GM21526 (cell line): ENCODE data around the gene SEC24C.
A peak's percentile ranks its signal among the peaks of the same experiment; 100 is the strongest.
"Not testable (repeated sequence)": the region's sequence is repeated elsewhere in the genome, so short reads cannot be mapped to it uniquely, and the experiment has no call there.

Experiments used
- ATAC-seq: cut with Tn5 transposase; IDR thresholded peaks from one replicate; pipeline ENCODE4 v1.9.1; 2021; ENCODE audit warnings: moderate library complexity; ENCODE audit not compliant: unreplicated experiment, low FRiP score

Gene SEC24C

DNA sequence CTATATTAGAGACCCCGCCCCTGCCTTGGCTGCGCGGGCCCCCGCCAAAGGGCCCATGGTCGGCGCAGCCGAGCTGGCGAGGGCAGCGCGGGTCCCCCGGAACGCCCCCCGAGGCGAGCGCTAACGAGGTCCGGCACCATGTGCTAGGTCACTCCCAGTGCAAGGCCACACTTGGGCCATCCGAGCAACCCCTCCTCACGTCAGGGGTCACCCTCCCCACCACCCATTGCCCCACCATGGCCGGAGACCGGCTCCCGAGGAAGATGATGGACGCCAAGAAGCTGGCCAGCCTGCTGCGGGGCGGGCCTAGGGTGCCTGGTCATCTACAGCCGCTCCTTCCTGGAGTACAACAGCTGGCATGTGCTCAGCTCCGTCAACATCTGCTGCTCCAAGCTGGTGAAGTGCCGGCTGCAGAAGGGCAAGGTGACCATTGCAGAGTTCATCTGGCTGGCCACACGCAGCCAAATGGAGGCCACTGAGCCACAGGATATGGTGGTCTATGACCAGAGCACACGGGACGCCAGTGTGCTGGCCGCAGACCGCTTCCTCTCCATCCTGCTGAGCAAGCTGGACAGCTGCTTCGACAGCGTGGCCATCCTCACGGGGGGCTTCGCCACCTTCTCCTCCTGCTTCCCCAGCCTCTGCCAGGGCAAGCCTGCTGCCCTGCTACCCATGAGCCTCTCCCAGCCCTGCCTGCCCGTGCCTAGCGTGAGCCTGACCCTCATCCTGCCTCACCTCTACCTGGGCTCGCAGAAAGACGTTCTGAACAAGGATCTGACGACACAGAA lies 12.4 kb upstream of the SEC24C start:
- no peak for ATAC-seq

DNA sequence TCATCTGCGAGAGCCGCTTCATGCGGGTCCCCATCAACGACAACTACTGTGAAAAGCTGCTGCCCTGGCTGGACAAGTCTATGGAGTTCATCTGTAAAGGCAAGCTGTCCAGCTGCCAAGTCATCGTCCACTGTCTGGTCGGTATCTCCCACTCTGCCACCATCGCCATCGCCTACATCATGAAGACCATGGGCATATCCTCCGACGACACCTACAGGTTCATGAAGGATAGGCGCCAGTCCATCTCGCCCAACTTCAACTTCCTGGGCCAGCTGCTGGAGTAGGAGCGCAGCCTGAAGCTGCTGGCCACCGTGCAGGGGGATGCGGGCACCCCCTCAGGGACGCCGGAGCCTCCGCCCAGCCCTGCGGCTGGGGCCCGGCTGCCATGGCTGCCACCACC lies 11.7 kb upstream of the SEC24C start:
- no peak for ATAC-seq

DNA sequence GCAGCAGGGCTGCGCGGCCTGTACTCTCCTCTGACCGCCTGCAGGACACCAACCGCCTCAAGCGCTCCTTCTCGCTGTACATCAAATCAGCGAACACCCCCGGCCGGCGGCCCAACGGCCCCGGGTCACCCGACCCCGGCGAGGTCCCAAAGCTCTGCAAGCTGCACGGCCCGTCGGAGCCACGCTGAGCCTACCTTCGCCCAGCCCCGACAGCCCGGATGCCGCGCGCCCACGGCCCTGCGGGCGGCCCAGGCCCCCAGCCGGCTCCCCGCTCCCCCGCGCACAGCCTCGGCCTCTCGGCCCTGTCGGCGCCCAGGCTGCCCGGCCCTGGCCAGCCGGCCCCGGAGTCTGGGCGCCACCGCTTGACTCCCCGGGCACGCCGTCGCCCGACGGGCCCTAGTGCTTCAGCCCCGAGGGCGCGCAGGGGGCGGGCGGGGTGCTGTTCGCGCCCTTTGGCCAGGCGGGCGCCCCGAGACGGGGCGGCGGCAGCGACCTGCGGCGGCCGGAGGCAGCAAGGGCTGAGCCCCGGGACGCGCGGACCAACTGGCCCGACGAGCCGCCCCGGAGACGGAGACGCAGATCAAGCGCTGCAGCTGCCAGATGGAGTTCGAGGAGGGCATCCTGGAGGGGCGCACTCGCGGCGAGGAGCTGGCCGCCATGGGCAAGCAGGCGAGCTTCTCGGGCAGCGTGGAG lies 11.1 kb upstream of the SEC24C start:
- no peak for ATAC-seq

DNA sequence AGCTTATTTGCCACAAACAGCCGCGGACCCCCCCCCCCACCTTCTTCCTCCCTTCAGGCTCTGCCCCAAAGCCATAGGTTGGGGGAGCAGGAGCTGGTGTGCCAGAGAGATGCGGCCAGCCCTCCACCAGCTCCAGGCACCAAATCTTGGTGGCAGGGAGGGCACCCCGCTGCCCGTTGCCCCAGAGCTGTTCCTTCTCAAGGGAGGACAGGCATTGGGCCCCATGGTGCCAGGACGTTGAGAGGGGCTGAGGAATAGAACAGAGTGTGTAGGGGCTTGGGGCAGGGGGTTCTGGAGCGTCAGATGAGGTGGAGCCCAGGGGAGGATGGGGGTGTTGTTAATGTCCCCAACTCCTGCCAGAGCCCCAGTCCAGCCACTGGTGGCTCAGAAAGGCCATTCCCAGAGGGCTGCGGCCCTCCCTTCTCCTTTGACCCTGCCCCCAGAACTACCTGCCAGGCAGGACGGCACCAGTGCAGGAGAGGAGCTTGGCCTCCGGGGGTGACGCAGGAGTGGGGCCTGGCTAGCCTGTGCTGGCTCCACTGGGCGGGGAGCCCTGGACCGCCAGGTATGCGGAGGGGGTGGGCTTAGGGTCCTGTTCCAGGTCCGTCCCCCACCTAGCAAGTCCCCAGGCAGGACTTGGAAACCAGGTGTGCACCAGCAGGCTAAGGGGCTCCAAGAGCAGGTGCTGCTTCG lies 10.0 kb upstream of the SEC24C start:
- ATAC-seq = no peak

DNA sequence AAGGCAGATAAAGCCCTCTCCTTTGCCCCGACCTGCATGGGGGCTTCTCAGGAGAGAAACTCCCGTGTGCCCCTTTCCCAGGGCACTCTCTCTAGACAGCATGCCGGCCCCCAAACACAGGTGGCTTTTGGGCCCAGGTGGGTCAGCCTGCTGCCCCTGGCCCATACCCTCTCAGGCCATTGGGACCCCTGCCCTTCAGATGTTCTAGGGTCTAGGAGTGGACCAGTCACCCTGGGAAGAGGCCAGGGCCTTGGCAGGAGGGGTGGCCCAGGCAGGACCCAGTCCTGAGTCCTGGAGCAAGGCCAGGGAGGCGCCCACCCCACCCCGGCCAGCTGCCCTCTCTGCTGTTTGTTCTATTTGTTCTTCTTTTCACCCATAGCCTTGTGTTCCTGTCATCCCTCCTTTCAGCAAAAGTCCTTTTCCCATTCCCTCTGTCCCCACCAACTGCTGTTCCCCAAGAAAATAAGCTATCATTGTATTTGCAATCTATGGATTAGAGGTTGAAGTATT lies 9.3 kb upstream of the SEC24C start:
- no peak for ATAC-seq

DNA sequence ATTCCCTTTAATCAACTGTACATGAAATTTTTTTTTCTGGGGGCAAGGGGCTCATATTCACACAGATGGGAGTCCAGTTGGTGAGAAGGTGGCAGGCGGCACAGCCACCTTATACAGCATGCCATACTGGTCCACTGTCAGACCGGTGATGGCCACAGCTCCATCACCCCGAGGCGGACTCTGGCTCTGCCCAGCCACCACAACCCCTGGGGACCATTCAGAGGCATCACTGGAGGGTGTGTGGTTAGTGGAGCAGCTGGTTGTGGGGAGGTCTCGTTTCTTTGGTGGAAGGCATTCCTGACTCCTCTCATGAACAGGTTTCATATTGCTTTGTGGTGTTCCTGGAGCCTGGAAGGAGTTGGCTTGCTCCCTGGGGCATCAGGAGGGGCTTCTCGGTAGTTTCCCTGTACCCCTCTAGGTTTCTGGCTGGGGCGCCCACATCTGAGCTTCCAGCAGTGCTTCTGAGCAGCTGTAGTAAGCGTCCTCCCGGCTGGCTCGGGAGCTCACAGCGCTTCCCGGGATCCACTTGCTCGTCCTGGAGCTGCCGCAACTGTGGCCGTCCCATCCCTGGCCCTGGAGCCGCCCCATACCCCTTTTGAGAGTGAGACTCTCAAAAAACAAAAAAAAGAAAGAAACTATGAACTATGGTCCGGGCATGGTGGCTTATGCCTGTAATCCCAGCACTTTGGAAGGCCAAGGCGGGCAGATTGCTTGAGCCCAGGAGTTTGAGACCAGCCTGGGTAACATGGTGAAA lies 3.5 kb upstream of the SEC24C start:
- ATAC-seq = not testable (repeated sequence)

DNA sequence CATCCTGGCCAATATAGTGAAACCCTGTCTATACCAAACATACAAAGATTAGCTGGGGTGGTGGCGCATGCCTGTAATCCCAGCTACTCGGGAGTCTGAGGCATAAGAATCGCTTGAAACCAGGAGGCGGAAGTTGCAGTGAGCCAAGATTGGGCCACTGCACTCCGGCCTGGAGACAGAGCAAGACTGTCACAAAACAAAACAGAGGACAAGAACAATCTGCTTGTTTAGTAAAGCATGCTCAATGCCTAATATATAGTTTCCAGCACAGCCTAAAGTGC lies 1.8 kb upstream of the SEC24C start:
- no peak for ATAC-seq

DNA sequence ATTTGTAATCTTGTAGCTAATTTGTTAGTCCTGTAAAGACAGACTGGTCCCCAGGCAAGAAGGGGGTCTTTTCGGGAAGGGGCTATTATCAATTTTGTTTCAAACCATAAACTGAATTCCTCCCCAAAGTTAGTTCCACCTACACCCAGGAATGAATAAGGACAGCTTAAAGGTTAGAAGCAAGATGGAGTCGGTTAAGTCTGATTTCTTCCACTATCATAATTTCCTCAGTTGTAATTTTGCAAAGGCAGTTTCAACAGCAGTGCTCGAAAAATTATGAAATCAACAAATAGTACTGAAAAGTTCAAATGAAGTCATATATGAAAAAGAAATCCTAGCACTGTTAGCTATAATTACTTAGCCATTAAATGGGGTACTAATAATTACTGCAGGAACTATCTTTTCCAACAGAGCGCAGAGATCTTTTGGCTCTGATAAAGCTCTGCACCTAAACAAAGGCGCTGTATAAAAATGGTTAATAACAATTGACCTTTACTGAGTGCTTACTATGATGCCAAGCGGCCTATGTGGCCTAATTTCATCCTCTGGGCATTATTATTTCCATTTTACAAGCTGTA lies 756 bp upstream of the SEC24C start:
- ATAC-seq = no peak

DNA sequence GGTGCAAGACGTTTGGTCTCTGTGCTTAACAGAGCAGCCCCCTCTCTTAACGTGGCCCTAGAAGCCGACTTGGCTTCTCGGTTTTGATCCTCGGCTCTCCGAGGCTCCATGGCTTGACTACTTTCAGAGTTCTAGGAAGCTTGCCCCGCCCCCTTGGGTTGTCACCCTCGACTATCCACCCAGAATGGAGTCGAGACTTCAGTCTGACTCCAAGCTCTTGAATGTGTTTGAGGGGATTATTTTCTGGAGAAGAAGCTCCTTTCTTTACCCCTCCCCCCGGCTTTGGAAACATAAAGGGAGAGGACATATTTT lies 448 bp downstream of the SEC24C start:
- ATAC-seq = peak; percentile 11

DNA sequence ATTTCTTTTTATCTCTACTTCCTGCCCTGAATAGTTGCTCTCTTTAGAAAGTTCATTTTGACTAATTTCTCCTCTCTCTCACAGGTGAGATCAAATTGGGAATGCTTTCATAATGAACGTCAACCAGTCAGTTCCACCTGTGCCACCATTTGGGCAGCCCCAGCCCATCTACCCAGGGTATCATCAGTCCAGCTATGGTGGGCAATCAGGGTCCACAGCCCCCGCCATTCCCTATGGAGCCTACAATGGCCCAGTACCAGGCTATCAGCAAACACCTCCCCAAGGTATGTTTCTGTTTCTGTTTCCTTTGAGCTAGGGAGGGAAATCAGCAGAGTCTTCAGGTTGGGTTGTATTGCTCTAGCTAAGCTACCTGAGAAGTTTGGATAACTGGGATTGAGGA lies 2.5 kb downstream of the SEC24C start:
- ATAC-seq = no peak

DNA sequence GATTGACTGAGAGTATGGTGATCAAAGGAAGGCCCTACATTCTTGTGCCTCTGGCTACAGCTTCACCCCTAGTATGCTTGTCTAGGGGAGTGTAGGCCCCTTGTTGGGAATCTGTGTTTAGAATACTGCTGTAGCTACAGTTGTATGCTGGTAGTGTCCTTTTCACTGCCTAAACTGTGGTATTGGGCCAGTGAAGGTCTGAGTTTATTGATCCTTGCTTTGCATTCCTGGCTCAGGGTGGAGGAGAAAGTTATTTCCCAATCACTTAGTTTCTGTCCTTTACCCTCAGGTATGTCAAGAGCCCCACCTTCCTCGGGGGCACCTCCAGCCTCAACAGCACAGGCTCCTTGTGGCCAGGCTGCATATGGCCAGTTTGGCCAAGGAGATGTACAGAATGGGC lies 6.6 kb downstream of the SEC24C start:
- no peak for ATAC-seq

DNA sequence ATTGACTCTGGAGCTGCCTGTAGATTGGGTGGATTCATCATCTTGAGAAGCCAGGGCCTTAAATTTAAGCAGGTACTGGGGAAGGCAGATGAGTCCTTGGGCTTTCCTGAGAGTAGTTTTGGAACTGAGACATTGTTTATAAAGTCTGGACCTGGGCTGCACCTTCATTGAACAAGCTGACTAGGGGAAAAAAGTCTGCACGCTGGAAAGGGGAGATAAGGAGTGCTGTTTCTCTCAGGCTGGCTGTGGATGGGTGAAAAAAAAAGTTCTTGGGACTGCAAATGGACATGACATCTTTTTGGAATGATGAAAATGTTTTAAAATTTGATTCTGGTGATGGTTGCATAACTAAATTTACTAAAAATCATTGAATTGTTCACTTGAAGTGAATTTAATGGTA lies 12.0 kb downstream of the SEC24C start:
- no peak for ATAC-seq

DNA sequence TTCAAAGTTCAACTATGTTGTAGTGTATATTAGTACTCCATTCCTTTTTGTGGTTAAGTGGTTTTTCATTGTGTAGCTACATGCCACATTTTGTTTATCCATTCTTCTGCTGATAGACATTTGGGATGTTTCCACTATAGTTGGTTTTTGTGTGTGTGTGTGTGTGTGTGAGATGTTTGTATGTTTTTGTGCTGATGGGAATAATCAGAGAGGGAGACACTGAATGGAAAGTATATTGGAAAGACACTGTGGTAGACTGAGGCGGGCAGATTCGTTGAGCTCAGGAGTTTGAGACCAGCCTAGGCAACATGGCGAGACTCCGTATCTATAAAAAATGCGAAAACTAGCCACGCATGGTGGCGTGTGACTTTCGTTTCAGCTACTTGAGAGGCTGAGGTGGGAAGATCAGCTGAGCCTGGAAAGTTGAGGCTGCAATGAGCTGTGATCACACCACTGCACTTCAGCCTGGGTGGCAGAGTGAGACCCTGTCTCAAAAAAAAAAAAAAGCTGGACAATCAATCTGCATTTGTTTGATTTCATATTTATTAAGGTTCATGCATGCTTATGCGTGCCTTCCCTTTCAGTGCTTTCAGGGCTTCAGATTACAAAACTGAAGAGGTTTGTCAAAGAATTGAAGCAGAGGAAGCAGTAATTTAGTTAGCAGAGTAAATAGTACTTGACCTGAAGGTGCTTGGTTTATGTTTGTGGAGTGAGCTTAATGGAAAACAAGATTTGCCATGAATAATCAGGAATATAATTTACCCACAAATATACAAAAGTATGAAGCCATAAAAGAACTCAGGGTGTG lies 14.7 kb downstream of the SEC24C start:
- ATAC-seq = no peak

DNA sequence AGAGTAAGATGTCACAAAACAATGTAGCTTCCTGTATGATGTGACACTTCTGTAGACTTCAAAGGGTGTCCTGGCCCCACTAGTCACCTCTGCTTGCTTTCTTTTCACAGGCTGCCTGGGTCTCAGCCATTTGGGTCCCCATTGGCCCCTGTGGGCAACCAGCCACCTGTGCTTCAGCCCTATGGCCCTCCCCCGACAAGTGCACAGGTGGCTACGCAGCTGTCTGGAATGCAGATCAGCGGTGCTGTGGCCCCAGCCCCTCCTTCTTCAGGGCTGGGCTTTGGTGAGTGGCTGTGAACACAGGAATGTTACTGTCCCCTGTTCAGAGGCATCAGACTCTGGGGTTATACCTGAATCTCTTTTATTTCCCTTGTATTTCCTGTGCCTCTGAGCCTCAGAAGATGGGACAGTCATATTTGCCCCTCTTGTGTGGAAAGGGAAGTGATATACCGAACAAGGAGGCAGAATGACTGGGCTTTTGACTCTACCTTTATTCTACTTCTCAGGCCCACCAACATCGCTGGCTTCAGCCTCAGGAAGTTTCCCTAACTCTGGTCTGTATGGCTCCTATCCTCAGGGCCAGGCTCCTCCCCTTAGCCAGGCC lies 15.4 kb downstream of the SEC24C start:
- peak; percentile 57 for ATAC-seq

DNA sequence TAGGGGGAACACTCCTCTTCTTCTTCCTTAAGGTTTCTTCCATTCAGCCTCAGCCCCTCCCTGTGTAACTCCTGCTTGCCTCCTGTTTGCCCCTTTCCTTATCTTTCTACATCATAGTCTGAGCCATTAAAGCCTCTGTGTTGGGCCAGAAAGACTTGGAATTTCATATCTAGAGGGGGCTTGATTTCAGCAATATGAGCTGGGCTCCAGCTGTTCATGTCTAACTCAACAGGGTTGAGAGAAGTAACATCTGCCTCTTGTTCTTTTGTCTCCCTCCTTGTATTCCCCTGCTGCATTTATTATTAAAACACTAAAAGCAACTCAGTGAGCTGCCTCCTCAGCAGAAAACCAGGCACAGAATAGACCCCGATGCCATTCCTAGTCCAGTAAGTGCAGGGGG lies 17.6 kb downstream of the SEC24C start:
- ATAC-seq = no peak

DNA sequence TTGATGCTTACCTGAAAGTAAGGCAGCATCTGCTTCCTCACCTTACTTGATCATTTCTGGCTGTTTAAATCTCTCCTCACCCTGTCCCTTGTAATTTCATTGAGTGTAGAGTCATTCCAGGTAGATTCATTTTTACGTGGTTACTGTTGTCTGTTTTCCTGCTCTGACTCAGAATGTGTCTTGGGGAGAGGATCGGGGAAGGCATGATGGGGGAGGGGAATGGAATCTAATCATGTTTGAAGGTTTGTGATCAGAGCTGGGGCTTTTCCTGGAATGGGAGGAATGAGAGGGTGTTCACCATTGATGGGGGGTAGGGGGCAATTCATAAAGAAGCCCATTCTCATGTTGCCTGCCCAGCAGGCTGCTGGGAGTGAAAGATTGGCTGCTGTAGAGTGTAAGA lies 18.7 kb downstream of the SEC24C start:
- no peak for ATAC-seq

DNA sequence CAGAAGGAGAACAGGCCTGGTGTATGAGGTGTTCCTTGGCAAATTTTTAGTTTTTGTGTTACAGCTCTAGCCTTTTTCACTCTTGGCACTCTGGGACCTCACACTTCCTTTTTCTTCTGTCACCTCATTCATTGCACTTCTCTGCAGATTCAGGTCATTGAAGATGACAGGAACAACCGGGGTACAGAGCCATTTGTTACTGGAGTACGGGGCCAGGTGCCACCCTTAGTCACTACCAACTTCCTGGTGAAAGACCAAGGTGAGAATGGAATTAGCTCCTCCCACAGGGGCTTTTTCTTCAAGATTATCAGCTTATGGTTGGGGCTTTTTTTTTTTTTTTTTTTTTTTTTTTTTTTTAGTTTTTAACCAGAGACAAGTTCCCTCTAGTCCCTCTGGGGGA lies 19.2 kb downstream of the SEC24C start:
- no peak for ATAC-seq

DNA sequence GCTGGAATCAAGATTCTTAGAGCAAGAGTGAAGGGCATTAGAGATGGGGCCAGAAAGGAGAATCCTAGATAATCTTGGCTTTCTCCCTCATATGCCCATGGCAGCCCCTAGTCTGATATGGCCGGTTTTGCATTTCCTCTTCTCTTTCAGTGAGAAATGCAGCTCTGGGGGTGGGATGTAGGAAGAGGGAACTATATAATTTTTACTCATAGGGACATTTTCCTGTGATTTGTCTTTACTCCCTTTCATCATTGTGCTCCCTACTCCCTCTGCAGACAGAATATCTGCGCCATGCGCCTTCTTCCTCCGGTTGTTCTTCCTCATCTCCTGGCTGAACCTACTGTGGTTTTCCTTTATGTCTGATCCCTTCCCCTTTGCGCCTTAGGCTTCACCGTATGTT lies 20.9 kb downstream of the SEC24C start:
- ATAC-seq = no peak

DNA sequence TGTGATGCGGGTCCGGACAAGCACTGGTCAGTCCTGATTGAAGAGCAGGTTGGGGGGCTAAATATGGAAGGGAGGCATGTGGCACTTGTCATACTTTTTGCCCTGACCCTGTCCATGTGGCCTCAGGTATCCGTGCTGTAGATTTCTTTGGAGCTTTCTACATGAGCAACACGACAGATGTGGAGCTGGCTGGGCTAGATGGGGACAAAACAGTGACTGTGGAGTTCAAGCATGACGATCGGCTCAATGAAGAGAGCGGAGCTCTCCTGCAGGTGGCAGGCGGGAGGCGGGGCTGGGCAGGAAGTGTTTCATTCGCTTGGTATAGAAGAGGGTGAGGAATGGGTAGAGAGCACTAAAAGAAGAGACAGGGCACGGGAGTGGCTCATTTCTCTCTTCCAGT lies 24.7 kb downstream of the SEC24C start:
- ATAC-seq = no peak

DNA sequence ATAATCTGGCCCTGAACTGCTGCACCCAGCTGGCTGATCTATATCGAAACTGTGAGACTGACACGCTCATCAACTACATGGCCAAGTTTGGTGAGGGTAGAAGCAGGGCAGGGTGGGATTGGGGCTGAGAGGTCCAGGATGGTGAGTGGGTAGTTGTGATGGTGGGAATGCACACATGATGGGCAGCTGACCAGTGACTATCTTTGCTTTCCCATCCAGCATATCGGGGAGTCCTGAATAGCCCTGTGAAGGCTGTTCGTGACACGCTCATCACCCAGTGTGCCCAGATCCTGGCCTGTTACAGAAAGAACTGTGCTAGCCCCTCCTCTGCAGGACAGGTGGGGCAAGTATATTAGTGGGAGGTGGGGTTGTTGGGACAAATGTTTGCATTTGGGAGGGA lies 25.2 kb downstream of the SEC24C start:
- no peak for ATAC-seq
